GM12801 (cell line): ENCODE measurements around the gene ANKS3.

Source experiments
- CTCF ChIP-seq: IDR thresholded peaks from one replicate; pipeline ENCODE4 v1.5.1; 2011; ENCODE audit warnings: control low read depth; ENCODE audit not compliant: insufficient read length; ENCODE audit errors: extremely low read depth

Gene ANKS3

GRCh38 chr16:4718466-4718865, 15.6 kb downstream of the ANKS3 start:
- TF ChIP-seq CTCF = no peak

GRCh38 chr16:4714996-4715395, 19.1 kb downstream of the ANKS3 start:
- no peak for TF ChIP-seq CTCF

GRCh38 chr16:4713663-4714501, 20.2 kb downstream of the ANKS3 start:
- no peak for TF ChIP-seq CTCF

- no peak for TF ChIP-seq CTCF
Measured at GRCh38 chr16:4709481-4709880, 24.6 kb downstream of the ANKS3 start.

GRCh38 chr16:4706871-4707270, 27.2 kb downstream of the ANKS3 start:
- no peak for TF ChIP-seq CTCF

- TF ChIP-seq CTCF = no peak
Measured at GRCh38 chr16:4704913-4705312, 29.2 kb downstream of the ANKS3 start.

- TF ChIP-seq CTCF = no peak
Measured at GRCh38 chr16:4704491-4704890, 29.6 kb downstream of the ANKS3 start.
